Activated CD8-positive, alpha-beta memory T cell treated with anti-CD3 and anti-CD28 coated beads, Interleukin-2, amount 10 ng/mL, durations not matched to agents 7 days and 5 days (primary cell): Measurements from ENCODE around the gene YKT6. TPM values are rescaled to one million over a fixed set of nuclear protein-coding genes. Genes with fewer than 3 reads are reported as not detected.

Source experiments
- ATAC-seq: fragments of 150-1000 bp; cut with Tn5 transposase; one replicate; pipeline ENCODE4 v1.10.0; 2021; ENCODE audit warnings: moderate library complexity
- CTCF ChIA-PET: fragments of 350-600 bp; sonication (Branson Sonifier 250); formaldehyde crosslinking; loops from one replicate; lab custom pipeline; 2021; ENCODE audit warnings: antibody characterized with exemption; lab: Charles Lee
- DNase-seq: peaks from one replicate; pipeline ENCODE4 v3.0.0-alpha.2; 2020
- H3K27ac Mint-ChIP-seq: one replicate; pipeline ENCODE4 v1.8.0; 2021; ENCODE audit warnings: mild to moderate bottlenecking, mixed read lengths
- H3K27me3 Mint-ChIP-seq: one replicate; pipeline ENCODE4 v1.8.0; 2021; ENCODE audit warnings: mixed read lengths
- H3K36me3 Mint-ChIP-seq: one replicate; pipeline ENCODE4 v1.8.0; 2021; ENCODE audit warnings: mild to moderate bottlenecking, mixed read lengths
- H3K4me1 Mint-ChIP-seq: one replicate; pipeline ENCODE4 v1.8.0; 2021; ENCODE audit warnings: mixed read lengths
- H3K4me3 Mint-ChIP-seq: one replicate; pipeline ENCODE4 v1.8.0; 2021; ENCODE audit warnings: mild to moderate bottlenecking, moderate library complexity, mixed read lengths
- H3K9me3 Mint-ChIP-seq: one replicate; pipeline ENCODE4 v1.8.0; 2022; ENCODE audit warnings: low read depth, mixed read lengths
- total RNA-seq, 2 experiments: library from RNA; stranded (reverse); gene quantifications; one replicate each; pipeline ENCODE4 v1.2.3, GENCODE V29; 2021

YKT6 gene
- total RNA-seq, 2 experiments from 2014 or later, result 57.9 to 68.3 TPM

DNA sequence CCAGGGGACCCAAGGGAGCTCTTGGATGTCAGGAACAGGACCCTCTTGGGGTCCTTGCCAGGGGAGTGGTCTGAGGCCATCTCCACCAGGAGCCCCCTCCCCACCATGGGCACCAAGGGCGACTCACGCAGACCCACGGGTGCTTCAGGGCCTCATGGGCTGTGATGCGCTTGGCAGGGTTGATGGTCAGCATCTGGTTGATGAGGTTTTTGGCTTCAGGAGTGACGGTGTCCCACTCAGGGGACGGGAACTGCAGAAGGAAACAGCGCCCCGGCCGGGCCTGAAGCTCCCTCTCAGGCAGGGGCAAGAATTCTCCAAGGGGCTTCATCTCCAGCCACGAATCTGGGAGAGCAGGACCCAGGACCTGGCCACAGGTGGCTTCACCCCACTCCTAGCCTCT, 41.3 kb downstream of the YKT6 start:
- ATAC-seq (no peak), DNase-seq (no peak)
- Mint-ChIP-seq H3K36me3 (no peaks in the 10 kb centered on the region), H3K27ac (no peak overlapping the region), H3K4me1 (peaks cover 2% of the 10 kb centered on the region), H3K27me3 (no peaks in the 10 kb centered on the region), H3K9me3 (no peaks in the 10 kb centered on the region), H3K4me3 (no peak overlapping the region)
- CTCF ChIA-PET, result interaction anchor here (1.0 to 3.6 kb wide), 8 partner anchors 9 to 323 kb away, joined by 3 to 37 read pairs (median 6); partner anchors contain the start of gene NUDCD3

- DNase-seq (peak; percentile 49), ATAC-seq (no peak)
- Mint-ChIP-seq H3K36me3 (no peaks in the 10 kb centered on the region), H3K4me1 (peaks cover 2% of the 10 kb centered on the region), H3K9me3 (no peaks in the 10 kb centered on the region), H3K4me3 (no peak overlapping the region), H3K27me3 (no peaks in the 10 kb centered on the region), H3K27ac (no peak overlapping the region)
- CTCF ChIA-PET, result interaction anchor here (0.7 to 1.8 kb wide), 5 partner anchors 9 to 321 kb away, joined by 3 to 5 read pairs (median 3); no protein-coding TSS in a partner anchor
Measured at GRCh38 chr7:44244282-44244681, 43.5 kb downstream of the YKT6 start.

GRCh38 chr7:44246396-44247113, 45.8 kb downstream of the YKT6 start:
- no peak for DNase-seq
- CTCF ChIA-PET, result no interaction called here
- no peak for ATAC-seq
- Mint-ChIP-seq H3K4me1 (no peaks in the 10 kb centered on the region), H3K36me3 (no peaks in the 10 kb centered on the region), H3K27me3 (no peaks in the 10 kb centered on the region), H3K4me3 (no peak overlapping the region), H3K27ac (no peak overlapping the region), H3K9me3 (no peaks in the 10 kb centered on the region)

GRCh38 chr7:44247868-44248651, 47.3 kb downstream of the YKT6 start:
- ATAC-seq, result no peak
- no peaks in the 10 kb centered on the region for H3K36me3 Mint-ChIP-seq
- H3K4me3 Mint-ChIP-seq, result no peak overlapping the region
- H3K27ac Mint-ChIP-seq, result no peak overlapping the region
- H3K4me1 Mint-ChIP-seq, result no peaks in the 10 kb centered on the region
- CTCF ChIA-PET, result interaction anchor here (0.8 to 1.2 kb wide), 2 partner anchors 10 to 11 kb away, joined by 3 read pairs; no protein-coding TSS in a partner anchor
- H3K27me3 Mint-ChIP-seq, result no peaks in the 10 kb centered on the region
- no peak for DNase-seq
- H3K9me3 Mint-ChIP-seq, result no peaks in the 10 kb centered on the region

- H3K27me3 Mint-ChIP-seq, result no peaks in the 10 kb centered on the region
- H3K27ac Mint-ChIP-seq, result no peak overlapping the region
- H3K4me1 Mint-ChIP-seq, result no peaks in the 10 kb centered on the region
- peaks cover 1% of the 10 kb centered on the region for H3K36me3 Mint-ChIP-seq
- DNase-seq, result no peak
- no peak for ATAC-seq
- H3K9me3 Mint-ChIP-seq, result no peaks in the 10 kb centered on the region
- CTCF ChIA-PET, result interaction anchor here (4.2 kb wide), 1 partner anchor 9 kb away, joined by 15 read pairs; no protein-coding TSS in a partner anchor
- H3K4me3 Mint-ChIP-seq, result no peak overlapping the region
Measured at GRCh38 chr7:44249639-44250234, 49.0 kb downstream of the YKT6 start.

GRCh38 chr7:44251269-44251668, 50.5 kb downstream of the YKT6 start:
- Mint-ChIP-seq H3K27ac (no peak overlapping the region), H3K36me3 (peaks cover 1% of the 10 kb centered on the region), H3K9me3 (no peaks in the 10 kb centered on the region), H3K4me1 (no peaks in the 10 kb centered on the region), H3K27me3 (no peaks in the 10 kb centered on the region), H3K4me3 (no peak overlapping the region)
- DNase-seq (no peak), ATAC-seq (no peak)
- CTCF ChIA-PET, result interaction anchor here (4.2 kb wide), 1 partner anchor 10 kb away, joined by 15 read pairs; no protein-coding TSS in a partner anchor

DNA sequence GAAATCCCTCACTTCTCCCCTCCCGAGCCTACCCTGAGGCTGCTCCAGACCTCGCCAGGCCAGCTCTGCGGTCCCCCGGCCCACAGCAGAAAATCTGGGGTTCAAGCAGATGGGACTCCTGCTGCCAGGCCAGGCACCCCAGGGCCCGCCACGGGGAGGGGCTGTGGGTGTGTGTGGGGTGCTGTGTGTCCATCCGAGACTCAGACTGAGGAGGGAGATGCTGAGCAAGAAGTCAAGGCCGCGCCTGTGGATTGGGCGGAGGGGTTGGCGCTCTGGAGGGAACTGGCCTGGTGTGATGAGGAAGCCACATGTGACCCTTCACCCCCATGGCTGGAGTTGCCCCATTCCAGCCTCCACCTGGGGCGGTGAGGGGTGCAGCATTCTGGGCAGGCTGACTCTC, 51.1 kb downstream of the YKT6 start:
- H3K4me1 Mint-ChIP-seq, result no peaks in the 10 kb centered on the region
- H3K9me3 Mint-ChIP-seq, result no peaks in the 10 kb centered on the region
- H3K27me3 Mint-ChIP-seq, result no peaks in the 10 kb centered on the region
- DNase-seq, result no peak
- no peak overlapping the region for H3K27ac Mint-ChIP-seq
- CTCF ChIA-PET, result interaction anchor here (4.2 kb wide), 1 partner anchor 11 kb away, joined by 15 read pairs; no protein-coding TSS in a partner anchor
- no peak for ATAC-seq
- H3K36me3 Mint-ChIP-seq, result peaks cover 1% of the 10 kb centered on the region
- H3K4me3 Mint-ChIP-seq, result no peak overlapping the region

DNA sequence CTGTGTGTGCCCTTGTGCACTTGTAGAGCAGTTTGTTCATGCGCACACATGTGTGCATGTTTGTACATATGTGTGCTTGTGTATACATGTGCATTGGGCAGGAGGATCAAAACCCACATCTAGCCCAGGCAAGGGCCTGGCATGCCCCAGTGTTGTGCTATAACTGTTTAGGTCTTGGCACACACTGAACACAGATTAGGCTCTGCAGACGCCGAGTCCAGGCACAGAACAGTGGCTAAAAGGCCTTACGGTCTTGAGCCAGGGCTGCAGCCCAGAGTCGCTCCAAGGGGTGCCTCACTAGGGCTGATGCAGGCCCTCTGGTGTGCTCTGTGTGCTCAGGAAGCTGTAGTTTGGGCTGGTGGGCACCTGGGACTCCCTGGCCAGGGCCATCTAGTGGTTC, 55.7 kb downstream of the YKT6 start:
- DNase-seq (no peak), ATAC-seq (no peak)
- Mint-ChIP-seq H3K36me3 (peaks cover 1% of the 10 kb centered on the region), H3K4me1 (peaks cover 28% of the 10 kb centered on the region), H3K27me3 (no peaks in the 10 kb centered on the region), H3K9me3 (no peaks in the 10 kb centered on the region), H3K4me3 (no peak overlapping the region), H3K27ac (peak overlapping the region; percentile 91)
- CTCF ChIA-PET, result interaction anchor here (3.2 kb wide), 1 partner anchor 16 kb away, joined by 14 read pairs; no protein-coding TSS in a partner anchor

DNA sequence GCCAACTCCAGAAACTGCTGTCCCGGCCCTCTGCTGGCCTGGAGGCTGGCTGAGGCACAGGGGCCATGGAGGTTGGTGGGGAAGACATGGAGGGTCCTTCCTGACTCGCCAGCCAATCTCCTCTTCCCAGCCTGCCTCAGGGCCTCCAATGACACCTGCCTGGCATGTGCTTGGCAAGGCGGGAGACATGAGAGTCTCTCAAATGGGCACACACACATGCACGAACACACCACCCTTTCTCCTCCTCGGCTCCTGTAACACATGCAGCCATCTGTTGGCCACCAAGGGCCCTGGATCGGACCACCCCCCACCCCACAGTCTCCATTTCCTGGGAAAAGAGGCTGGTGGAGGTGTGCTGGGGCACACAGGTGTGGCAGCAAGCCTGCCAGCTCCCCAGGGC, 56.4 kb downstream of the YKT6 start:
- DNase-seq, result no peak
- ATAC-seq, result no peak
- Mint-ChIP-seq H3K27me3 (no peaks in the 10 kb centered on the region), H3K27ac (peak overlapping the region; percentile 91), H3K36me3 (peaks cover 1% of the 10 kb centered on the region), H3K9me3 (no peaks in the 10 kb centered on the region), H3K4me1 (peaks cover 28% of the 10 kb centered on the region), H3K4me3 (no peak overlapping the region)
- CTCF ChIA-PET, result interaction anchor here (1.1 to 3.2 kb wide), 4 partner anchors 13 to 308 kb away, joined by 3 to 14 read pairs (median 6); no protein-coding TSS in a partner anchor

GRCh38 chr7:44257618-44258422, 57.0 kb downstream of the YKT6 start:
- H3K27me3 Mint-ChIP-seq, result no peaks in the 10 kb centered on the region
- no peaks in the 10 kb centered on the region for H3K9me3 Mint-ChIP-seq
- peaks cover 1% of the 10 kb centered on the region for H3K36me3 Mint-ChIP-seq
- CTCF ChIA-PET, result interaction anchor here (0.9 to 3.2 kb wide), 7 partner anchors 10 to 307 kb away, joined by 3 to 14 read pairs (median 5); partner anchors contain the start of gene NUDCD3
- ATAC-seq, result peak; percentile 93
- H3K27ac Mint-ChIP-seq, result peak overlapping the region; percentile 91
- peak overlapping the region; percentile 1 for H3K4me3 Mint-ChIP-seq
- peak; percentile 89 for DNase-seq
- H3K4me1 Mint-ChIP-seq, result peaks cover 28% of the 10 kb centered on the region

DNA sequence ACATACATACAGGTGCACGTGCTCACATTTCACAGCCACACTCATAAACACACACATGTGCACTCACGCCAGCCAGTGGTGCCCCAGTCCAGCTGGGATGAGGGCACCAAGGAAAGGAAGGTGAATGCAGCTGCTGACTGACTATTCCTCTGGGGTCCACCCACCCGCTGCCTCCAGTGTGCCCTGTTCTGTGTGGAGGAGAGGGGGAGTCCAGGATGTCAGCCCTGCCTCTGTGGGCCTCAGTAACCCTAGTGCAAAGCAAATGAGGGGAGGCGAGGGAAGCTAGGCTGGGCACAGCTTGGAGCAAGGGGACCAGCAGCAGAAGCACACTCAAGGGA, 57.6 kb downstream of the YKT6 start:
- H3K27me3 Mint-ChIP-seq, result no peaks in the 10 kb centered on the region
- peaks cover 1% of the 10 kb centered on the region for H3K36me3 Mint-ChIP-seq
- peak overlapping the region; percentile 1 for H3K4me3 Mint-ChIP-seq
- ATAC-seq (no peak), DNase-seq (no peak)
- peaks cover 28% of the 10 kb centered on the region for H3K4me1 Mint-ChIP-seq
- no peaks in the 10 kb centered on the region for H3K9me3 Mint-ChIP-seq
- H3K27ac Mint-ChIP-seq, result peak overlapping the region; percentile 91
- CTCF ChIA-PET, result interaction anchor here (0.9 to 3.2 kb wide), 5 partner anchors 10 to 232 kb away, joined by 3 to 14 read pairs (median 3); partner anchors contain the start of gene NUDCD3

GRCh38 chr7:44258865-44259546, 58.2 kb downstream of the YKT6 start:
- Mint-ChIP-seq H3K4me3 (no peak overlapping the region), H3K27me3 (no peaks in the 10 kb centered on the region), H3K4me1 (peaks cover 30% of the 10 kb centered on the region), H3K9me3 (no peaks in the 10 kb centered on the region), H3K36me3 (peaks cover 1% of the 10 kb centered on the region), H3K27ac (peak overlapping the region; percentile 91)
- DNase-seq (no peak), ATAC-seq (no peak)
- CTCF ChIA-PET, result interaction anchor here (0.9 to 1.2 kb wide), 3 partner anchors 231 to 308 kb away, joined by 3 to 4 read pairs (median 3); partner anchors contain the start of gene NUDCD3
